HG03354 (cell line): ENCODE measurements around the gene DHRS2.
"Not testable (repeated sequence)": the region's sequence is repeated elsewhere in the genome, so short reads cannot be mapped to it uniquely, and the experiment has no call there.

Experiments
- ATAC-seq: cut with Tn5 transposase; IDR thresholded peaks from one replicate; pipeline ENCODE4 v1.9.1; 2021; ENCODE audit warnings: mild to moderate bottlenecking; ENCODE audit not compliant: unreplicated experiment, poor library complexity, severe bottlenecking

The DHRS2 gene

DNA sequence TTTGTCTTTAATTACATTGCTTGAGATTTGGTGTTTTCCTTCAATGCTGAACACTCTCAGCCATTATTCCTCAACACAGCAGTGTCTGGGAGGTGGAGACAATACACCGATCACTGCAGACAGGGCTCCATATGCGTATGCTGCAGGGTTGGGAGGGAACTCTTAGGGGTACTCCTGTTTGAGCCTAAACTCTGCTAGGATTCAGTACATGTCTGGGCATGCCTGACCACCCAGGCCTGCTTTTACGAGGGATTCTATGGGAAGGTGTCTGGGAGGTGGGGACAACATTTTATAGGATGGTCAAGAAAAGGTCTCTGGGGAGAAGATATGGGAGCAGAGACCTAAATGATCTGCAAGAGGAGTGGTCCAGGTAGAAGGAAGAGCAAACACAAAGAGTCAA, 34.3 kb downstream of the DHRS2 start:
- ATAC-seq: no peak

DNA sequence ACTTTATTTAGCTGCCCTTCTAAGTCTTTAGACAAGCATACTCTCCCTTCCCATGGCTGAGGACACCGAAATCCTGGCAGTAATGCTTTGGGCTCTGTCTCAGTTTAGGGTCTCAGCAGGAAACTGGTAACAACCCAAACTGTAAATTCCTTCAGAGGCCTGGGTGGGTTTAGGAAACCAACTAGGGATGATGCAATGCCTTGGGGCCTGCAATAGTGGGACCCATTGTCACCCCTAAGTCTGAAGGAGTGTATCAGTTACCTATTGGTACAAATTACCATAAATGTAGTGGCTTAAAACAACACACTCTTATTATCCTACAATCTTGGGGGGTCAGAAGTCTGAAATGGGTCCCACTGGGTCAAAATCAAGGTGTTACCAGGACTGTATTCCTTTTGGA, 36.0 kb downstream of the DHRS2 start:
- no peak for ATAC-seq

DNA sequence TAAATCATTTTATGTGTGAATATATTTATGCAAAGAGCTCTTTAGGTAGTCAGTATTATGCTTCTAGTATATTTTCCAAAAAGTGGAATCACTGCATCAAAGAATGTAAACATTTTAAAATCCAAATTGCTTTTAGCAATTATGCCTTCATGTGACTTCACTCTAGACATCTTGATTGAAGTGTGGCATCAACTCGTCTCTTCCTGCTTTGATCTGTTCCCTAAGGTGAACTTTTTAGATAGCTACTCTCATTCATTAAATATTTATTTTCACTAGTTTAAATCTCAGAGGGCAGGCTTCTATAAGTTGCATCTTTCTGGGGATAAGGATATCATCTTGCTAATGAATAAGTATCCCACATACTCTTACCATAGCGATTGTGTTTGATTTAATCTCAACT, 39.2 kb downstream of the DHRS2 start:
- no peak for ATAC-seq

DNA sequence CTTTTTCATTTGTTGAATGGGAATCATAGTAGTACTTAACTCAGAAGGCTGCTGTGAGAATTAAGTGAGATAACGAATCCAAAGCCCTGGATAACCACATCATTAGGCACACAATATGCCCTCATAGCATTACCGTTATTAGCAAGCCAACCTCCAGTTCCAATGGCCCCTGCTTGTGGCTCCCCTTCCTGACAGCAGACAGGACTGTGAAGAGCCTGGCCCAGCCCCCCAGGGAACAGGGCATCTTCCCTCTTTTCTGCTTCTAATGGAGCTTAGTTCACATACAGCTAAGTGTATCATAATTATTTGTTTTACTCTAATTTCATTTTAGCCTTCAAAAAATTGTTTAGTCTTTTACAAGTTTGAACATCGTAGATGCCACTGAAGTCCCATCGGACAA, 39.7 kb downstream of the DHRS2 start:
- ATAC-seq: no peak

DNA sequence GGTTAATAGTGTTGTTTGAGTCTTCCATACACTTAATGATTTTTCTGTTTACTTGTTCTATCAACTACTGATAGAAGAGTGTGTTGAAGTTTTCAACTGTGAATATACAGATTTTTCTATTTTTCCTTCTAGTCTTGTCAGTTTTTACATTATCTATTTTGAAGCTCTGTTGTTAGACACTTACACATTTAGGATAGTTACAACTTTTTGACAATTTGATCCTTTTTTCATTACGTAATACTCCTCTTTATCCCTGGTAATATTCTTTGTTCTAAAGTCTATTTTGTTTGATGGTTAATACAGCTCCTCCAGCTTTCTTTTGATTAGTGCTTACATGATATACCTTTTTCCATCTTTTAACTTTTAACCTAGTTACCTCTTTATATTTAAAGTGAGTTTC, 45.2 kb downstream of the DHRS2 start:
- no peak for ATAC-seq

DNA sequence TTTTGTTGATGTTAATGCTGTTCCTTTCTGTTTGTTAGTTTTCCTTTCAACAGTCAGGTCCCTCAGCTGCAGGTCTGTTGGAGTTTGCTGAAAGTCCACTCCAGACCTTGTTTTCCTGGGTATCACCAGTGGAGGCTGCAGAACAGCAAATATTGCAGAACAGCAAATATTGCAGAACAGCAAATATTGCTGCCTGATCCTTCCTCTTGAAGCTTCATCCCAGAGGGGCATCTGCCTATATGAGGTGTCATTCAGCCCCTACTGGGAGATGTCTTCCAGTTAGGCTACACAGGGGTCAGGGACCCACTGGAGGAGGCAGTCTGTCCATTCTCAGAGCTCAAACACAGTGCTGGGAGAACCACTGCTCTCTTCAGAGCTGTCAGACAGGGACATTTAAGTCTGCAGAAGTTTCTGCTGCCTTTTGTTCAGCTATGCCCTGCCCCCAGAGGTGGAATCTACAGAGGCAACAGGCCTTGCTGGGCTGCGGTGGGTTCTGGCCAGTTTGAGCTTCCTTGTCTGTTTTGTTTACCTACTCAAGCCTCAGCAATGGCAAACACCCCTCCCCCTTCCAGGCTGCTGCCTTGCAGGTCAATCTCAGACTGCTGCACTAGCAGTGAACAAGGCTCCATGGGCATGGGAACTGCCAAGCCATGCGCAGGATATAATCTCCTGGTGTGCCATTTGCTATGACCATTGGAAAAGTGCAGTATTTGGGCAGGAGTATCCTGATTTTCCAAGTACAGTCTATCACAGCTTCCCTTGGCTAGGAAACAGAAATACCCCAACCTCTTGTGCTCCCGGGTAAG, 53.7 kb downstream of the DHRS2 start:
- not testable (repeated sequence) for ATAC-seq

DNA sequence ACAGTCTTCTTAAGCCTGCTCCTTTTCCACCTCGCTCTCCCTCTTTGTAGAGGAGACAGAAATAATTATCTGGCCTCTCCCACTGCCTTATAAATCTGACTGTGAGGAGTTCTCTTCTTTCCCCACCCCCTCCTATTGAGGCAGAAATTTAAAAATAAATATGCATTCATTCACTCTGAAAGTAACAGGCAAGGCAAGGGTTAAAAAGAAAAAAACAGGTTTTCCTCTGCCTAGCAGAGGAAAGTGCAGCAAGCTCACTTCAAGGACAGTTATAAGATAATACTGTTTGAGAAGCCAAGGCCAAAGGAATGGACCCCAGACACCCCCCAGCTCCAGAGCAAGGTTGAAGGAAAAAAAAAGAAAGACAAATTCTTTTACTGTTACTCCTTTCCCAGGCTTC, 56.3 kb downstream of the DHRS2 start:
- ATAC-seq: no peak

DNA sequence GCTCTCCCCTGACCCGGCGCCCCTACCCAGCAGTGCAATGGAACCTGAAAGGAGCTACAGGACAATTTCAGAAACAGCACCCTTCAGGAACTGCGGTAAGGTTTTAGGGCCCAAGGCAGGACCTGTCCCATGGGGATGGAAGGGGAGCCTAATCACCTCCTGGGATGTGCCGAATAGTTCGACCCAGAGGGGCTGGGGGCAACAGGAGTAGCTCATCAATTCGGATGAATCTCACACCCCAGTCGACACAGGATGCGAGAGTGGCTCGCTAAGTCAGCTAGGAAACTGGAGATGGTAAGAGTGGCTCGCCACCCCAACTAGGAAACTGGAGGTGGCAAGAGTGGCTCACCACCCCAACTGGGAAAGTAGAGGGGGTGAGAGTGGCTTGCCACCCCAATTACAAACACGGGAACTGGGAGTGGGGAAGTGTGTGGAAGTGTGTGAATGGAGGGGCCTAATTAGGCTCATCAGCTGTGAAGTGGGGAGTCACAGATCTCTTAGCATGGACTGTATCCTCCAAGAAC, 57.1 kb downstream of the DHRS2 start:
- ATAC-seq: no peak

DNA sequence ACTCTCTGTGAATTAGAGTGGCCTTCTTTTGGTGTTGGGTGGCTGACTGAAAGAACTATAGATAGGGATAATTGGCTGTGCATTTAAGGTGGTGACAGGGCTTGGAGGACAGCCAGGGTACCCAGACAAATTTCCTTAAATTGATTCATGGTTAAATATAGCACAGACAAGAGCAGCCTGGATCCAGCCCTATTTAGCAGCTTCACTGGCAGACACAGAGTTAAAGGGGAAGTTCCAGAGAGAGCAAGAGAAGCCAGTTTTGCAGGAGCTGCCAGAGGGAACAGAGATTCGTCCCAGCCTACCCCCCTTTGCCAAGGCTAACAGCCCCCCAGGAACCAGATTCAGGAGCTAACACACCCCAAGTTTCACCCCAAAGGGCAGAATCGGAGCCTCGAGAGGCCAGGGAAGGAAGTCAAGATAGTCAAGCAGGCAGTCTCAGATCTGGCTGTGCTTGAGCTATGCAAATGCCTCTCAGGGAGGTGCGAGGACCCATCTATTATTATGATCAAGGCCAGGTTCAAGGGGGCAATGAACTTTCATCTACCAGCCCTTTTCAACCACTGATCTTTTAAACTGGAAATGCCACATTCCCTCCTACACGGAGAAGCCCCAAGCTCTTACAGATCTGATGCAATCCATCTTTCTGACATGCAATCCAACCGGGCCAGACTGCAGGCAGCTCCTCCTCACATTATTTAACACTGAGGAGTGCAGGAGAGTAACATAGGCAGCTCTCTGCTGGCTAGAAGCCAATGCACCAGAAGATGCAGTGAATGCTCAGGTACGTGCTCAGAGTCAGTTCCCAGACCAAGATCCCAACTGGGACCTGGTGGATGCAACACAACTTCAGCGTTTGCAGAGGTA, 58.2 kb downstream of the DHRS2 start:
- ATAC-seq: no peak
